ENCODE results near the gene SKIDA1.
A peak's percentile ranks its signal among the peaks of the same experiment; 100 is the strongest.

Gene SKIDA1

DNA sequence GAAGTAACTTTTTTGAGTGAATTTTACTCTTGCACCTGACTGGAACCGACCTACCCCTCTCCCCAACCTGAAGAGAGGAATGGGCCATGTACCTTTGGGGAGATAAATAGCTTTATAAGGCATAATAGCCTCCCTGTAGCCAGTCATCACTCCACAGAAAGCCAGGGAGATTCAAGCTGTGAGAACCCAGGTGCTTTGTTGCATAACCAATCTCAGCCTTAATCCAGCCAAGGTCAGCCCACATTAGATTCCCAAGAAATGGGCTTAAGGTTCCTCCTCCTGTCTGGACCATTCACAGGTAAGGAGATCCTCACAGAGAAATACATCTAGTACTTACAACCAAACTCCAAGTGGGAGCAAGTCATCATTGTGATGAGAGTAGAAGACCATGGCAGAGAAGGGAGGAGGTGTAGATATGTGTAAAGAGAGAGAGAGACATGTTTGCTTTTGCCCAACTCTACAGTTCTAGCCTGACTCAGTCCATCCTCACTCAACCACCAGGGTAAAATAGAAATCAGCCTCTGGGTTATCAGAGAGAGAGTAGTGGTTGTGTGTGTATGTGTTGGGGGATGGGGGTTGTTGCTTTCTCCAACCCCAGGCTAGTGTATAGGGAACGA lies 23.6 kb downstream of the SKIDA1 start:
- DNase-seq, result peak; percentile 30

- DNase-seq, result peak; percentile 63
Measured at GRCh38 chr10:21501091-21501490, 24.4 kb downstream of the SKIDA1 start.

DNA sequence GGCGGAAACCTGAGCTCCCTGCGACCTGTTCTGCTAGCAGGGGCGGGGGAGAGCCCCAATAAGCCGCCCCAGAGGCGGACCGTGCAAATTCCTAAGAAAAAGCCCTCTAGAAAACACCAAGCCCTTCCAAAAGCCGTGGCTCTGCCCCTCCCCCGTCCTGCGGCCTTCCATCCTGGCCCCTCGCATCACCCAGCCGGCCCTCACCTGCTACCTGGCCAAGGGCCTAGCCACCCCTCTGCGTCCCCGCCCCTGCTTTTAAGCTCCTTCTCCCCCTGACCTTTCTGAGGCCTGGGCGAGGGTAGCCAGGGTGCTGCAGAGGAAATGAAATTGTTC lies 24.9 kb downstream of the SKIDA1 start:
- DNase-seq, result no peak

DNA sequence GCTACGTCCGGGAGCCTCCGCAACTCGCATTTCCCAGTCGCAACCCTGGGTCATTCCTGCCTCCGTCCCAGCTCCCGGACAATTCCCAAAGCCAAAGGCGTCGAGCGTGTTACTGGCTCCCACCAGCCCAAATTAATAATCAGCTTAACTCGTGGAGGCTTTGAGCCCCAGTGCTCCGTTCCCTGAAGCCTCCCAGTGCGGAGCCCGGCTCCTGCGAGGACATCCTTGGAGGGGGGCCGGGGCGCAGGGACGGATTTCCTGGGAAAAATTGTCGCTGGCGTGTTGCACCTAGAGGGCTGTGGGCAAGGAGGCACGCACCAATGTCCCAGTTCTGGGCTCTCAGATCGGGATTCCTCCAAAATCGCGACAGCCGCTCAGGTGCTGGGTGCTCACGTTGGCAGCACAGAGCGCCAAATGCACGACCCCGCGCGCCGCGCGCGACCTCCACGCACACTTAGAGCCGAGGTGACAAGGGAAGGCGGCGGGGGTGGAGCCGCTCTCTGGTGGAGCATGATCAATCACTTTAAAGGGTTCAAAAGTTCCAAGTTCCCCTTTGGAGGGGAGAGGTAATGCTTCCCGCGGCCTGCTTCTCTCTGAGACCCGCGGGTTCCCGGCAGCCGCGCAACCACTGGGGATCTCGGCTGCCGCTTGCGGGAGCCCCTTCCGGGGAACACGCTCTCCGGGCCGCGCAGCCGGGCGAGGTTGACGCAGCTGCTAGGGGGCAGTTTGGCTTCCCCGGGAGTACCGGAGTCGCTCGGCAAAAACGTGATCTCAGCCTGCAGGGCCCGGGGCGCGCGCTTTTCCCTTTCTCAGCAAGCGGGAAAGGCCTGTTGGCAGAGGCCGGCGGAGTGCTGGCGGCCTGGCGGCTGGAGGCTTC lies 25.5 kb downstream of the SKIDA1 start:
- peak; percentile 95 for DNase-seq

- no peak for DNase-seq
Measured at GRCh38 chr10:21498986-21499385, 26.5 kb downstream of the SKIDA1 start.

DNA sequence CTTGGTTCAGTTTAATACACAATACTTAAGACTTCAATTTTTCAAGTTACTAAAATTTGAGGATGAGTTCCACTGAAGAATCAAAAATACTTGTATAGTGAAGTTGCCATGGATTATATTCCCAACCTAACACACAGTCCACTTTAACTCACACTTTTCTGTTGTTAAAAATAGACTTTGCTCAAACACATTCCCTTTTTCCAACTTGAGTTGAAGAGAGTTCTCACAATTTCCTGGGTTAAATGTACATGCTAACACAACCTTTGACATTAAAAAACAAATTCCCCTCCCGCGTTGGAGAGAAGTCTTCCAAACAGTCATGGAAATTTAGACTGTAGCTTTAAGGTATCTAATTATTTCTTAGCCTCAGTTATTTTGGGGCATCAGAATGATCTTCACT lies 27.1 kb downstream of the SKIDA1 start:
- DNase-seq, result peak; percentile 17

DNA sequence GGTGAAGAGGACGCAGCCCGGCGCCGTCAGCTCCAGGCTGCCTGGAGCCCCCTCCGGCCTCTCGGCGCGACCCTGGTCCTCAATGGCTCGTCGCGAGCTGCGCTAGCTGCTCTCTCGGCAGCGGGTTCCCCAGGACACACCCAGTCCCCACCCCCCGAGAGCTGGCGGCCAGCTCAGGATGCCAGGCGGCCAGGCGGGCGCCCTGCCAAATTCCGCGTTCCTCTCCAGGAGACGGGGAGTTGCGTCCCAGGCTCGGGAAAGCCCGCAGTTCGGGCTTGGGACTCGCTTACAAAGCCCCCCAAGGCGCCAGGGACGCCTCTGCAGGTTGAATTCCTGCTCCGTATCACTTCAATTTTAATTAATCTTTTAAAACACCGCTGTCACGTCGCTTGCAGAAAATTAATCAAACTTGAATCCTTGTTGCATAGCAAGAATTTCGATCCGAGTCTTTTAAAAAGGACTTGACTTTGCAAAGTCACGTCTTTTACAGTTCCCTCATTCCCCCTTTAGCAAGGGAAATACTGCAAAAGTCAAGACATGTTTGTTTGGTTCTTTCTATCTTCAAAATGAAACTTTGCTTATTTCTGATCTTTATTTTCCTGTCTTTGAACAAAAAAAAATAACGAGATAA lies 28.2 kb downstream of the SKIDA1 start:
- peak; percentile 91 for DNase-seq

GRCh38 chr10:21496343-21497176 lies 28.9 kb downstream of the SKIDA1 start:
- peak; percentile 94 for DNase-seq

GRCh38 chr10:21495752-21496342 lies 29.6 kb downstream of the SKIDA1 start:
- no peak for DNase-seq

DNA sequence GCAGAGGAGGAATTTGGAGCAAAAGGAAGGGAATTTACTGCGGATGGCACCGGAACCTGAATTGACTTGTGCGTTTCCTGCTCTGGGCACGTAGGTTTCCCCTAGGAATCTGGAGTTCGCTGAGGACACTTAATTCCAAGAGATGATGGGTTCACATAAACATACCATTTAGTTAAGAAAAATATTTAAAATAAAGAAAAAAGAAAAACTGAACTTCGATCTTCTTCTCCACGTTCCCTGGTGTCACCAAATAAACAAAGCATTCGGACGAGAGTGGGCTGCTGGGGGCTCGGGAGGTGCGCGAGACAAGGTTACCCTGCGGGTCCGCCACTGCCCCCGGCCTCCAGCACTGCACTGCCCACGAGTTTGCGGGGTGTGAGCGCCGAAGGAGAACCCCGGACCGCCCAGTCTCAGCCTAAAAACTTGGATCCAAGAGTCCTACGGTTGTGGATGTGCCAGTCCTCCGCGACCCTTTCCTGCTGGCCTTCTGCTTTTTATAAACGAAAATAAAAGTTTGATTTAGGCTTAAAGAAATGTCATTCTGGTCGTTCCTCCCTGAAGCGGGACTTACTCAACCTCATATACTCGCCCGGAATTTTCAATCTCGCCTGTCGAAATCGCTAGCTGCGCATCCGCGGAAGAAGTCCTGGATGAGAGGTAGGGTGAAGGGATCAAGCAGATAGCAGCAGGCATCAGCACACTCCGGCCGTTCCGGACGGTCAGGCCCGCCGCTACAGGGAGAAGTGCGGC lies 30.3 kb downstream of the SKIDA1 start:
- DNase-seq, result peak; percentile 97

DNA sequence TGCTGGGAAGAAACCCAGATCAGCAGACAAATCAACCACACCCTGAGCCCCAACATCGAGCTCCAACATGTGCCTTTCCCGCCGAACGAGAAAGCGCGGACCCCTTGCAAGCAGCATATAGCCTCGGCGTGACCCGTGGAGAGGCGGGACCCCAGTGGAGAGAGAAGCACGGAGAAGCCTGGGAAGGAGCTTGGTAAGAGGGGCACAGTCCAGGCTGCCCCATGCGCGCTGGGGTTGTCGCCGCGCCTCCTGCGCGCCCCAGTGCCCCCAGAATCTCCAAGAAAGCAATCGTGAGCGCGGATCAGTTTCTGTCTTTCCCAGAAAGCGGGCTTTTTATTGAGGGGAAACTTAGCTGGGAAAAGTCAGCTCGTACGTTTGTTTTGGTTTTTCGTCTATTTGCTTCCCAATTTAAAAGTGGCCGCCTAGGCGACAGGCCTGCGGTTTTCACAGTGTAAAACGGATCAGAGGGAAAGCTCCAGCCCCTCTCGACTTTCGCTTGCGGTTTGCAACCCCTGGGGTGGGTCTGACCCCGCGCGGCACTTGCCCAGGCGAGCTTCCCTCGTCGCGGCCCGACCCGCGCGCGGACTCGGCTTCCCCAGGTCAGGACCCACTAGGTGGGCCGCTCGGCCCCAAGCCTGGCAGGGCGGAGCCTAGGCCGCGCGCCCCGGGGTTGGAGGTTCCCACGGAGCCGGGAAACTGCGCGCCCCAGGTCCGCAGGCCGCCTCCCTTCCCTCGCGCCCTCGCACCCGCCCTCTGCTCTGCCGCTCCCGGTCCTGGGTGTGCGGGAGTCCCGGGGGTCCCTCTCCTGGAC lies 31.1 kb downstream of the SKIDA1 start:
- peak; percentile 88 for DNase-seq

DNA sequence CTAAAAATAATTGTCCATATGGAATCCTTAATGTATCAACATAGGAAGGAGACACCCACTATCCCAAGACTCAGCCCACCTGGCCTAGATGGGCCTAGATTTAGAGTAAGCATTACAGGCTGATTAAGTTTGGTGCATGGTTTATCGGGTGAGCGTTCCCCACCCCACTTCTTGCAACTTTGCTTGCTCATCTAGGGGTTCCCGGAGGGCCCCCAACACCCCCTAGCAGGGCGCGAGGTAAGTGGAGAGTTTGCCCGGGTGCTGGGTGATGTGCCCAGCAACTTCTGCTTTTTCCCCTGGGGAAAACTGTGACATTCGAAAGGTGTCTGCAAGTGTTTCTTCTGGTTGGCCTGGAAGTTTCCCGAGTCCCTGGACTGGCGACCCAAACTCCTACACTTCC lies 31.7 kb downstream of the SKIDA1 start:
- no peak for DNase-seq

GRCh38 chr10:21492421-21492820 lies 33.1 kb downstream of the SKIDA1 start:
- DNase-seq, result no peak

DNA sequence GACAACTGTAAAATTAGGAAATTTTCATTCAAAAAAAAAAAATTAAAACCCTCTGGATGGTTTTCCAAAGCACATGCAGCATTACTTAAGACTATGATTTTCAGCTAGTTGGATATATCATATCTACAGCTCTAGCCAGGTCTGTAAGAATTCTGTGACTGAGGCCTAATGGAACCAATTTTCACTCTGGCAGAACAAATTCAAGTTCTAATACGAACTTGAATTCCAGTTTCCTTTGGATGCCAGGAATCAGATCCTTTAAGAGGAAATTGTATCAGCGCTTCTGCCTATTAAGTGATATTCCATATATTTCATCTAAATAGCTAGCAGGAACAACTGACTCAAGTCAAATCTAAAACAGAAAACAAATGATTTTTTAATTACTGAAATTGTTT lies 34.8 kb downstream of the SKIDA1 start:
- DNase-seq, result no peak

GRCh38 chr10:21490028-21490710 lies 35.3 kb downstream of the SKIDA1 start:
- DNase-seq, result no peak

GRCh38 chr10:21488957-21489446 lies 36.5 kb downstream of the SKIDA1 start:
- DNase-seq, result no peak

GRCh38 chr10:21488246-21488956 lies 37.1 kb downstream of the SKIDA1 start:
- peak; percentile 46 for DNase-seq

- no peak for DNase-seq
Measured at GRCh38 chr10:21487416-21488180, 37.9 kb downstream of the SKIDA1 start.
